ENCODE results near the gene ZNF524. TPM values are rescaled to one million over a fixed set of nuclear protein-coding genes. Genes with fewer than 3 reads are reported as not detected.
"Not testable (repeated sequence)": the region's sequence is repeated elsewhere in the genome, so short reads cannot be mapped to it uniquely, and the experiment has no call there.

ZNF524 gene
- total RNA-seq, 2 donors from 2014 or later: 26.6 to 36.4 TPM

- DNase-seq: no peak
- intact Hi-C loops (cut with DNase I, micrococcal nuclease): no loop called here
- ATAC-seq: peak; percentile 40
Observed at GRCh38 chr19:55579766-55580621, 20.1 kb upstream of the ZNF524 start.

- DNase-seq: peak; percentile 85 to 87
Observed at GRCh38 chr19:55580628-55581144, 19.4 kb upstream of the ZNF524 start, which contains the start of gene ZNF579. Gene ZNF579 (minus strand): TSS chr19:55580848. CDS start chr19:55579639, 1,209 bp downstream.

GRCh38 chr19:55581145-55581822, 18.8 kb upstream of the ZNF524 start:
- intact Hi-C loops (cut with DNase I, micrococcal nuclease): no loop called here
- DNase-seq (no peak), ATAC-seq (peak; percentile 41)

More at GRCh38 chr19:55580628-55581144, 19.4 kb upstream of the ZNF524 start, which contains the start of gene ZNF579:
- peak; percentile 86 for ATAC-seq
- intact Hi-C loops (cut with DNase I, micrococcal nuclease): no loop called here

GRCh38 chr19:55581823-55582223, 18.3 kb upstream of the ZNF524 start:
- ATAC-seq: no peak
- intact Hi-C loops (cut with DNase I, micrococcal nuclease): no loop called here
- DNase-seq: no peak

GRCh38 chr19:55582284-55582683, 17.8 kb upstream of the ZNF524 start:
- intact Hi-C loops (cut with DNase I, micrococcal nuclease); ATAC-seq; DNase-seq: not testable (repeated sequence)

- intact Hi-C loops (cut with DNase I, micrococcal nuclease); DNase-seq; ATAC-seq: not testable (repeated sequence)
Observed at GRCh38 chr19:55583897-55584296, 16.2 kb upstream of the ZNF524 start.

- intact Hi-C loops (cut with DNase I, micrococcal nuclease): no loop called here
- ATAC-seq: no peak
Observed at GRCh38 chr19:55584871-55585270, 15.2 kb upstream of the ZNF524 start.

GRCh38 chr19:55585658-55586339, 14.3 kb upstream of the ZNF524 start:
- intact Hi-C loops (cut with DNase I, micrococcal nuclease): no loop called here
- peak; percentile 7 for ATAC-seq
- DNase-seq: peak; percentile 66 to 72

More at GRCh38 chr19:55584871-55585270, 15.2 kb upstream of the ZNF524 start:
- DNase-seq: no peak

- ATAC-seq (peak; percentile 97), DNase-seq (peak; percentile 96 to 98)
- intact Hi-C loops (cut with DNase I, micrococcal nuclease): no loop called here
Observed at GRCh38 chr19:55586976-55587668, 13.0 kb upstream of the ZNF524 start.

GRCh38 chr19:55588738-55589137, 11.3 kb upstream of the ZNF524 start:
- intact Hi-C loops (cut with DNase I, micrococcal nuclease): no loop called here
- DNase-seq (no peak), ATAC-seq (no peak)

GRCh38 chr19:55590109-55590508, 10.0 kb upstream of the ZNF524 start:
- ATAC-seq (no peak), DNase-seq (no peak)
- intact Hi-C loops (cut with DNase I, micrococcal nuclease): no loop called here

- intact Hi-C loops (cut with DNase I, micrococcal nuclease): no loop called here
- DNase-seq (no peak), ATAC-seq (peak; percentile 30)
Observed at GRCh38 chr19:55590617-55591016, 9.5 kb upstream of the ZNF524 start.

- ATAC-seq (no peak), DNase-seq (no peak)
- intact Hi-C loops (cut with DNase I, micrococcal nuclease): no loop called here
Observed at GRCh38 chr19:55591555-55591954, 8.5 kb upstream of the ZNF524 start.

GRCh38 chr19:55592391-55593090, 7.5 kb upstream of the ZNF524 start:
- DNase-seq (no peak), ATAC-seq (no peak)
- intact Hi-C loops (cut with DNase I, micrococcal nuclease): no loop called here

- no peak for ATAC-seq
- DNase-seq: no peak
- intact Hi-C loops (cut with DNase I, micrococcal nuclease): no loop called here
Observed at GRCh38 chr19:55593096-55593772, 6.9 kb upstream of the ZNF524 start.

- intact Hi-C loops (cut with DNase I, micrococcal nuclease): no loop called here
- DNase-seq (no peak), ATAC-seq (no peak)
Observed at GRCh38 chr19:55594996-55595545, 5.0 kb upstream of the ZNF524 start.

- ATAC-seq (no peak), DNase-seq (no peak)
- intact Hi-C loops (cut with DNase I, micrococcal nuclease): no loop called here
Observed at GRCh38 chr19:55596304-55596703, 3.8 kb upstream of the ZNF524 start.
